ENCODE results near the gene C6orf136.

C6orf136 gene

GRCh38 chr6:30615219-30615957 is 31.5 kb upstream of the C6orf136 start:
- DNase-seq (ENCODE audit: low read depth, low spot score) = peak; percentile 78

- DNase-seq (ENCODE audit: low read depth, low spot score) = no peak
Observed at GRCh38 chr6:30615958-30616810, 30.7 kb upstream of the C6orf136 start.

GRCh38 chr6:30616811-30617564 is 29.9 kb upstream of the C6orf136 start, which contains the start of gene PPP1R10:
Gene PPP1R10 (minus strand): TSS chr6:30617243. CDS start chr6:30609944, 7,299 bp downstream.
- DNase-seq (ENCODE audit: low read depth, low spot score) = peak; percentile 99

- peak; percentile 86 for DNase-seq (ENCODE audit: low read depth, low spot score)
Observed at GRCh38 chr6:30617565-30618269, 29.2 kb upstream of the C6orf136 start, which contains the start of gene MRPS18B. Gene MRPS18B (plus strand): TSS chr6:30617840. CDS start chr6:30617866, 26 bp downstream.

- DNase-seq (ENCODE audit: low read depth, low spot score) = no peak
Observed at GRCh38 chr6:30618270-30618797, 28.6 kb upstream of the C6orf136 start.

- no peak for DNase-seq (ENCODE audit: low read depth, low spot score)
Observed at GRCh38 chr6:30619561-30619960, 27.4 kb upstream of the C6orf136 start.

GRCh38 chr6:30625511-30625910 is 21.4 kb upstream of the C6orf136 start:
- no peak for DNase-seq (ENCODE audit: low read depth, low spot score)

- no peak for DNase-seq (ENCODE audit: low read depth, low spot score)
Observed at GRCh38 chr6:30626484-30627366, 20.2 kb upstream of the C6orf136 start, which contains the start of gene ATAT1. Gene ATAT1 (plus strand): TSS chr6:30626874.

GRCh38 chr6:30635834-30636233 is 11.1 kb upstream of the C6orf136 start:
- DNase-seq (ENCODE audit: low read depth, low spot score) = no peak

GRCh38 chr6:30640481-30640880 is 6.5 kb upstream of the C6orf136 start:
- no peak for DNase-seq (ENCODE audit: low read depth, low spot score)

GRCh38 chr6:30641048-30641447 is 5.9 kb upstream of the C6orf136 start:
- DNase-seq (ENCODE audit: low read depth, low spot score) = no peak

- DNase-seq (ENCODE audit: low read depth, low spot score) = no peak
Observed at GRCh38 chr6:30643656-30644055, 3.3 kb upstream of the C6orf136 start.

GRCh38 chr6:30644769-30645168 is 2.2 kb upstream of the C6orf136 start:
- DNase-seq (ENCODE audit: low read depth, low spot score) = no peak

- DNase-seq (ENCODE audit: low read depth, low spot score) = no peak
Observed at GRCh38 chr6:30645989-30646388, 944 bp upstream of the C6orf136 start.

GRCh38 chr6:30647242-30648116 is 546 bp downstream of the C6orf136 start:
- DNase-seq (ENCODE audit: low read depth, low spot score) = no peak

GRCh38 chr6:30651143-30651542 is 4.2 kb downstream of the C6orf136 start:
- DNase-seq (ENCODE audit: low read depth, low spot score) = no peak

- DNase-seq (ENCODE audit: low read depth, low spot score) = no peak
Observed at GRCh38 chr6:30654798-30655742, 8.1 kb downstream of the C6orf136 start.

- no peak for DNase-seq (ENCODE audit: low read depth, low spot score)
Observed at GRCh38 chr6:30655743-30656094, 8.8 kb downstream of the C6orf136 start.

Data from iPS DF 19.7 (cell line).